GM12892 (cell line): ENCODE results near the gene ETFDH.
"Not testable (repeated sequence)": the region's sequence is repeated elsewhere in the genome, so short reads cannot be mapped to it uniquely, and the experiment has no call there.

Experiments
- POLR2A ChIP-seq: IDR thresholded peaks from 2 replicates; pipeline ENCODE4 v1.6.1; 2011; ENCODE audit warnings: low read depth, low read length, control low read depth
- POLR2AphosphoS5 ChIP-seq: IDR thresholded peaks from 2 replicates; pipeline ENCODE4 v1.6.1; 2011; ENCODE audit warnings: low read depth, low read length, control low read depth

- TF ChIP-seq POLR2A, POLR2AphosphoS5: not testable (repeated sequence)
These were observed 74.4 kb downstream of the ETFDH start for GRCh38 chr4:158746537-158746936.
